ENCODE data around the gene PIEZO1.

DNA sequence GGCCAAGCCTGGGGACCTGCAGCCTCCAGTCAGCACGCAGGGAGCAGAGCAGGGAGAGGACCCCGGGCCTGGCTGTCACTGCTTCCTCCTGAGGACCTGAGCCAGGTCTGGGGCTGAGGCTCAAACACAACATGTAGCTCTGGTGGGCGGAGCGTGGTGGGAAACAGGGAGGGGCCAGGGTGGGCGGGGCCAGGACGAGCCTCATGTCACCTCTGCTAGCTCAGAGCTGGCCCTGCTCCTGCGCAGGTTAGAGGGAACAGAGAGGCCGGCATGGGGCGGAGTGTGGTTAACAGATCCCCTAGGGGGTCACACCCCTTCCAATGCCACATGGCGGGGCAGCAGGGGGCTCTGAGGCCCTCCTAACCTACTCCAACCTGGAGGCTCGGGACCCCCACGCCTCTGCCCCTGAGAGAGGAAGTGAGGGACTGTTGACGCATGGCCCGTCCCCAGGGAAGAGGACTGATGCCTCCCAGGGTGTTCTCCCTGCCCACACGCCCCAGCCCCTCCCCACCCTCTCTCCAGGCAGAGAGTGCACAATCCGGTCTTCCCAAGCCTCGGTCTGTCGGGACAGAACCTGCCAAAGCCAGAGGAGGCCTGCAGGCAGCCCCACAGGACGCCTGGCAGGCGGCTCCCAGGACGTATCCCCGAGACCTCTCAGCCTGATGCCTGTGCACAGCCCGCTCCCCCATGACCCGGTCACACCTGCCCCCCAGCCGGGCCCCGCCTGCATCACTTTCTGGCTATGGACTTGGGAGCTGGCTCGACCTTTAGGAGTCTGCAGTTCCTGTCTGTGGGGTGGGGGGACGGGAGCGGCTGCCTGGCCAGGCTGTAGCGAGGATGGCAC, 15.2 kb downstream of the PIEZO1 start:
- TF ChIP-seq, protein P1, sequence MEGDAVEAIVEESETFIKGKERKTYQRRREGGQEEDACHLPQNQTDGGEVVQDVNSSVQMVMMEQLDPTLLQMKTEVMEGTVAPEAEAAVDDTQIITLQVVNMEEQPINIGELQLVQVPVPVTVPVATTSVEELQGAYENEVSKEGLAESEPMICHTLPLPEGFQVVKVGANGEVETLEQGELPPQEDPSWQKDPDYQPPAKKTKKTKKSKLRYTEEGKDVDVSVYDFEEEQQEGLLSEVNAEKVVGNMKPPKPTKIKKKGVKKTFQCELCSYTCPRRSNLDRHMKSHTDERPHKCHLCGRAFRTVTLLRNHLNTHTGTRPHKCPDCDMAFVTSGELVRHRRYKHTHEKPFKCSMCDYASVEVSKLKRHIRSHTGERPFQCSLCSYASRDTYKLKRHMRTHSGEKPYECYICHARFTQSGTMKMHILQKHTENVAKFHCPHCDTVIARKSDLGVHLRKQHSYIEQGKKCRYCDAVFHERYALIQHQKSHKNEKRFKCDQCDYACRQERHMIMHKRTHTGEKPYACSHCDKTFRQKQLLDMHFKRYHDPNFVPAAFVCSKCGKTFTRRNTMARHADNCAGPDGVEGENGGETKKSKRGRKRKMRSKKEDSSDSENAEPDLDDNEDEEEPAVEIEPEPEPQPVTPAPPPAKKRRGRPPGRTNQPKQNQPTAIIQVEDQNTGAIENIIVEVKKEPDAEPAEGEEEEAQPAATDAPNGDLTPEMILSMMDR (IDR thresholded peaks at IDR 0.05; ENCODE audit: extremely low read depth in 1 of 2, insufficient read depth in 1 of 2, low read depth in 1 of 2, low read length in 2 of 2): no peak
- TF ChIP-seq POLR2A (IDR thresholded peaks at IDR 0.05; ENCODE audit: low read depth, low read length) (no peak), POLR2AphosphoS5 (IDR thresholded peaks at IDR 0.05; ENCODE audit: insufficient read depth, low read depth, low read length) (no peak), EZH2 (IDR thresholded peaks at IDR 0.05; ENCODE audit: borderline replicate concordance, low read depth, low read length, severe bottlenecking) (no peak)
- TF ChIP-seq, protein P2, sequence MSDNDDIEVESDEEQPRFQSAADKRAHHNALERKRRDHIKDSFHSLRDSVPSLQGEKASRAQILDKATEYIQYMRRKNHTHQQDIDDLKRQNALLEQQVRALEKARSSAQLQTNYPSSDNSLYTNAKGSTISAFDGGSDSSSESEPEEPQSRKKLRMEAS (IDR thresholded peaks at IDR 0.05; ENCODE audit: insufficient read depth, insufficient read length): no peak
